Neural progenitor cell (in vitro differentiated cells): Measurements from ENCODE around the gene PDE3B.

ENCODE experiments used
- EZH2 ChIP-seq: fragments of 200-600 bp; sonication (generic); IDR thresholded peaks from 2 replicates; pipeline ENCODE4 v1.6.1; 2017; ENCODE audit warnings: antibody characterized with exemption, mild to moderate bottlenecking, moderate library complexity
- EZH2phosphoT487 ChIP-seq: fragments of 200-600 bp; sonication (generic); IDR thresholded peaks from 2 replicates; pipeline ENCODE4 v1.6.1; 2017; ENCODE audit warnings: antibody characterized with exemption
- TF ChIP-seq, protein P1 (sequence below): fragments of 200-600 bp; sonication (generic); IDR thresholded peaks from 2 replicates; pipeline ENCODE4 v1.5.1; 2017; ENCODE audit warnings: antibody characterized with exemption, mild to moderate bottlenecking

- TF ChIP-seq EZH2phosphoT487: no peak
- TF ChIP-seq EZH2: no peak
- TF ChIP-seq, protein P1, sequence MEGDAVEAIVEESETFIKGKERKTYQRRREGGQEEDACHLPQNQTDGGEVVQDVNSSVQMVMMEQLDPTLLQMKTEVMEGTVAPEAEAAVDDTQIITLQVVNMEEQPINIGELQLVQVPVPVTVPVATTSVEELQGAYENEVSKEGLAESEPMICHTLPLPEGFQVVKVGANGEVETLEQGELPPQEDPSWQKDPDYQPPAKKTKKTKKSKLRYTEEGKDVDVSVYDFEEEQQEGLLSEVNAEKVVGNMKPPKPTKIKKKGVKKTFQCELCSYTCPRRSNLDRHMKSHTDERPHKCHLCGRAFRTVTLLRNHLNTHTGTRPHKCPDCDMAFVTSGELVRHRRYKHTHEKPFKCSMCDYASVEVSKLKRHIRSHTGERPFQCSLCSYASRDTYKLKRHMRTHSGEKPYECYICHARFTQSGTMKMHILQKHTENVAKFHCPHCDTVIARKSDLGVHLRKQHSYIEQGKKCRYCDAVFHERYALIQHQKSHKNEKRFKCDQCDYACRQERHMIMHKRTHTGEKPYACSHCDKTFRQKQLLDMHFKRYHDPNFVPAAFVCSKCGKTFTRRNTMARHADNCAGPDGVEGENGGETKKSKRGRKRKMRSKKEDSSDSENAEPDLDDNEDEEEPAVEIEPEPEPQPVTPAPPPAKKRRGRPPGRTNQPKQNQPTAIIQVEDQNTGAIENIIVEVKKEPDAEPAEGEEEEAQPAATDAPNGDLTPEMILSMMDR: no peak
These were observed 26.4 kb downstream of the PDE3B start for GRCh38 chr11:14669958-14670357.
